Stomach (tissue), 9 donors: ENCODE measurements around the gene TBC1D5. TPM values are rescaled to one million over a fixed set of nuclear protein-coding genes. Genes with fewer than 3 reads are reported as not detected.

Source experiments
- DNase-seq, 2 donors: peaks; one replicate each; pipeline versions ENCODE4 v3.0.0 to v3.0.0-alpha.2; 2013 to 2019
- H3K27ac ChIP-seq, 5 donors: fragments of 200-600 bp in 4 of 5; sonication (generic) in 4 of 5; one replicate each; pipeline ENCODE4 v1.5.1; 2013 to 2019; ENCODE audit warnings: mild to moderate bottlenecking in 1 of 5, moderate library complexity in 1 of 5
- H3K27me3 ChIP-seq, 3 donors: fragments of 200-600 bp; sonication (generic); one replicate each; pipeline ENCODE4 v1.5.1; 2017 to 2019; ENCODE audit warnings: mixed run types in 1 of 3
- H3K36me3 ChIP-seq, 4 donors: fragments of 200-600 bp; sonication (generic); 1 replicate in 3 of 4; 2 replicates in 1 of 4; pipeline ENCODE4 v1.5.1; 2016 to 2019
- H3K4me1 ChIP-seq, 4 donors: fragments of 200-600 bp; sonication (generic); one replicate each; pipeline ENCODE4 v1.5.1; 2016 to 2019
- H3K4me3 ChIP-seq, 4 donors: fragments of 200-600 bp; sonication (generic) in 3 of 4; one replicate each; pipeline ENCODE4 v1.5.1; 2016 to 2019; ENCODE audit warnings: mild to moderate bottlenecking in 1 of 4
- H3K9me3 ChIP-seq, 4 donors: fragments of 200-600 bp; sonication (generic); one replicate each; pipeline ENCODE4 v1.5.1; 2016 to 2019
- CTCF ChIP-seq, 7 experiments: fragments of 450-650 bp in 4 of 7; fragments of 200-600 bp in 3 of 7; sonication (generic) in 3 of 7; IDR thresholded peaks; one replicate each; pipeline ENCODE4 v1.5.1; 2016 to 2019; ENCODE audit warnings: antibody characterized with exemption in 7 of 7, control low read depth in 2 of 7, mild to moderate bottlenecking in 1 of 7
- EP300 ChIP-seq: sonication (generic); formaldehyde crosslinking; IDR thresholded peaks from one replicate; pipeline ENCODE4 v1.6.1; 2017; ENCODE audit warnings: antibody characterized with exemption
- POLR2A ChIP-seq, 4 donors: fragments of 450-650 bp; IDR thresholded peaks; one replicate each; pipeline ENCODE4 v1.6.1; 2016; ENCODE audit warnings: antibody characterized with exemption in 4 of 4, control low read depth in 2 of 4, mild to moderate bottlenecking in 1 of 4, moderate library complexity in 1 of 4
- POLR2AphosphoS5 ChIP-seq, 3 donors: sonication (generic); formaldehyde crosslinking; IDR thresholded peaks; one replicate each; pipeline ENCODE4 v1.6.1; 2016; ENCODE audit warnings: antibody characterized with exemption in 3 of 3
- WGBS, 5 donors: extraction: QIAGEN DNeasy Blood & Tissue Kit in 3 of 5; methylation state at CpG; one replicate each; pipeline versions ENCODE4 v1.1.5 to v1.1.7; 2013 to 2018; 5-methylcytosine and 5-hydroxymethylcytosine counted together
- intact Hi-C: fragments of 100-400 bp; cut with DNase I; formaldehyde crosslinking; loops from one replicate; pipeline ENCODE4 v1.15.1; 2023; ENCODE audit warnings: low total_unique reads
- polyA plus RNA-seq, 3 donors: library from polyadenylated mRNA; stranded (reverse); fragments of 200-250 nt; gene quantifications; one replicate each; pipeline ENCODE4 v1.2.3, GENCODE V29; 2013
- total RNA-seq, 5 donors: library from RNA; depleted of rRNA; stranded (reverse); fragments of >200 nt; gene quantifications; one replicate each; pipeline versions ENCODE4 v1.1.0 to v1.2.3, GENCODE V29; 2014 to 2016
- donor health status: healthy with polysubstance abuse.
- donor health status: Bipolar disorder and iron deficiency.
- donor health status: healthy.

The TBC1D5 gene
- total and polyA plus RNA-seq, 8 donors: 4.7 to 75.1 (median 32.0) TPM

- Histone ChIP-seq H3K27ac (no peak overlapping the region), H3K36me3 (no peaks in the 10 kb centered on the region), H3K4me1 (peaks cover 0 to 23% (median 6%) of the 10 kb centered on the region in 4 donors), H3K27me3 (no peaks in the 10 kb centered on the region), H3K9me3 (no peaks in the 10 kb centered on the region), H3K4me3 (peak overlapping the region in 1 of 4 donors; percentile 24)
- DNase-seq: no peak
- TF ChIP-seq POLR2AphosphoS5 (IDR thresholded peaks at IDR 0.05) (no peak), CTCF (IDR thresholded peaks at IDR 0.05) (no peak), EP300 (no peak), POLR2A (IDR thresholded peaks at IDR 0.05) (no peak)
- intact Hi-C loops: no loop called here
- WGBS, 5 donors: 82 to 94% (median 87%) methylated on average over 1 of the region's 1 CpG
Measured at GRCh38 chr3:17749281-17749680, 6.8 kb upstream of the TBC1D5 start.

DNA sequence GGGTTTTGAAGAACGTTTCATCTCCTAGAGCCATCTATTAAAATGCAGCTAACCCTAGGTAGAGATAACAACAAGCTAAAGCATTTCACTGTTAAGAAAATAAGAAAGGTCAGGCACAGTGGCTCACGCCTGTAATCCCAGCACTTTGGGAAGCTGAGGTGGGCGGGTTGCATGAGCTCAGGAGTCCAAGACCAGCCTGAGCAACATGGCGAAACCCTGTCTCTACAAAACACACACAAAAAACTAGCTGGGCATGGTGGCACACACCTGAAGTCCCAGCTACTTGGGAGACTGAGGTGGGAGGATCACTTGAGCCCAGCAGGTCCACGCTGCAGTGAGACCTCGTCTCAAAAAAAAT, 5.4 kb upstream of the TBC1D5 start:
- WGBS, 5 donors: 70 to 81% (median 77%) methylated on average over 6 of the region's 6 CpGs
- Histone ChIP-seq H3K27me3 (no peaks in the 10 kb centered on the region), H3K4me1 (peaks cover 0 to 26% (median 9%) of the 10 kb centered on the region in 4 donors), H3K9me3 (no peaks in the 10 kb centered on the region), H3K27ac (no peak overlapping the region), H3K4me3 (no peak overlapping the region), H3K36me3 (no peaks in the 10 kb centered on the region)
- TF ChIP-seq POLR2AphosphoS5 (IDR thresholded peaks at IDR 0.05): no peak
- TF ChIP-seq EP300: no peak
- TF ChIP-seq POLR2A (IDR thresholded peaks at IDR 0.05): no peak
- no peak for TF ChIP-seq CTCF (IDR thresholded peaks at IDR 0.05)
- intact Hi-C loops: no loop called here
- DNase-seq: no peak

DNA sequence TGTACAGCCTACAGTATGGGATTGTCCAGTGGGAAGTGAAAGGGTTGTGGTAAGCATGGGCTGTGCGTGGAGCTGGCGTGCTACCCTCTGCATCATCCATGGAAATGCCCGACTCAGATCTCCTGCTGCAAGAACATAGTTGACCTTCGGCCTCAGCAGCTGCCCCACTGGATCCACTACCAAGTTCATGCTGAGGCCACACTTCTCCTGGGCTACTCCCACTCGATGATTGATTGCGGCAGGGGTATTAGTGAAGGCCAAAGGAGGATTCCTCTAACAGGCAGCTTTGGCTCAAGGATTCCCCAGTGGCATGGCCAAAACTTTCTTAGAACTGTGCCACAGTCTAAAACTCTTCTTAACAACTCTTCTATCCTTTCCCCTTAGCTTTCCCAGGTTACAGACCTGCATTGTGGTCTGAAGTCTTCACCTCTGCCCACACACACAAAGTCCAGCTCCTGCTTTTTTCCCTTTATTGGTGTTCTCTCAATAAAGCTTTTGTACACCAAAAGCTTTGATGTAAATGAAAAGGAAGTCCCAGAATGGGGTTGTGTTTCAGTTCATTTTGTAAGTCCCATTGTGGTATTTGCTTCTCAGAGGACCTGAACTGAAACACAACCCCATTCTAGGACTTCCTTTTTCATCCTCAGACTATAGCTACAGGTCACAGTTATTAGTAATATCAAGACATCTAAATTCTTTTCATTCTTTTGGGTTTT, 4.9 kb upstream of the TBC1D5 start:
- 79 to 93% (median 88%) methylated on average over 6 of the region's 6 CpGs for WGBS, 5 donors
- H3K27me3 ChIP-seq: no peaks in the 10 kb centered on the region
- no peaks in the 10 kb centered on the region for H3K36me3 ChIP-seq
- DNase-seq: no peak
- no peaks in the 10 kb centered on the region for H3K9me3 ChIP-seq
- intact Hi-C loops: no loop called here
- H3K27ac ChIP-seq: no peak overlapping the region
- peaks cover 0 to 26% (median 9%) of the 10 kb centered on the region in 4 donors for H3K4me1 ChIP-seq
- TF ChIP-seq CTCF (IDR thresholded peaks at IDR 0.05): no peak
- no peak for TF ChIP-seq POLR2AphosphoS5 (IDR thresholded peaks at IDR 0.05)
- TF ChIP-seq EP300: no peak
- no peak for TF ChIP-seq POLR2A (IDR thresholded peaks at IDR 0.05)
- no peak overlapping the region for H3K4me3 ChIP-seq

GRCh38 chr3:17745894-17746293, 3.5 kb upstream of the TBC1D5 start:
- no peak for DNase-seq
- Histone ChIP-seq H3K27ac (no peak overlapping the region), H3K27me3 (no peaks in the 10 kb centered on the region), H3K36me3 (no peaks in the 10 kb centered on the region), H3K4me3 (no peak overlapping the region), H3K4me1 (peaks cover 5 to 31% (median 15%) of the 10 kb centered on the region in 4 donors), H3K9me3 (no peaks in the 10 kb centered on the region)
- intact Hi-C loops: no loop called here
- TF ChIP-seq EP300: no peak
- no peak for TF ChIP-seq POLR2AphosphoS5 (IDR thresholded peaks at IDR 0.05)
- no peak for TF ChIP-seq POLR2A (IDR thresholded peaks at IDR 0.05)
- TF ChIP-seq CTCF (IDR thresholded peaks at IDR 0.05): no peak
- 43 to 73% (median 48%) methylated on average over 2 of the region's 2 CpGs for WGBS, 5 donors
